ENCODE results near the gene ASTN1. TPM values are rescaled to one million over a fixed set of nuclear protein-coding genes. Genes with fewer than 3 reads are reported as not detected.

Gene ASTN1
- total and polyA plus RNA-seq, 2 of the 4 experiments (the other 2 are of a cell fraction), result under 0.01 to 0.07 TPM

DNA sequence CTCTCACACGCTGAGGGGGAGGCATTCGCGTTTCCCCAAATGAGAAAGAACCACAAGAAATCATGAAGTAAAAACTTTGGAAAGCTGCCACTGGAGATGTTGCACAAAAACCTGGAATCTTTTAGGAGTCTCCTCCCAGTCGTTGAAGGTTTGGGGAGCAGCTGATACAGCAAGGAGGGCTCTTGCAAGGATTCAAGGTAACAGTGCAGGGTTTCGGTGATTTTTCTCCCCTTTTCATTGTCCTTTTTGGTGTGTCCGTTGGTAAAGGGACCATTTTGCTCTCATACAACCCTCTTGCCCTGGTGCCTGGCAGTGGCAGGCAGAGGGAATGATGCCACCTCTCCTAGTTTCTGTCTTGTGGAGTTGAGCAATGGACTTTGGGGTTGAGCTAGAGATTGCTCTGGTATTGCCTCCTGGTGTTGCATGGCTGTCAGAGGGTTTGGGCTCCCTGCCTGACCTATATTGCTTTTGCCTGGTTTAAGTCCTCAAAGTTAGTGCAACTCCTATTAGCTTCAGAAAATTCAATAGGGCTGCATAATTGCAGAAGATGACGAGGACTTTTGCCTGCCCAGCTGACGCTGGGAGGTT is 7.1 kb upstream of the ASTN1 start:
- Histone ChIP-seq H2BK5ac (ENCODE audit: low read depth, low read length, poor library complexity, severe bottlenecking) (no peak overlapping the region), H3K18ac (ENCODE audit: low read depth, low read length) (no peak overlapping the region), H2BK120ac (ENCODE audit: low read depth, low read length) (no peak overlapping the region), H2AFZ (replicated peaks; ENCODE audit: low read length, poor library complexity) (no peak overlapping the region), H3K9me1 (ENCODE audit: insufficient read depth, low read length) (no peaks in the 10 kb centered on the region; the same call in 1 of the 2 replicates), H2AK9ac (replicated peaks; ENCODE audit: low read depth, low read length, poor library complexity) (no peak overlapping the region), H4K20me1 (ENCODE audit: insufficient read depth, low read length) (no peaks in the 10 kb centered on the region), H3K4ac (ENCODE audit: low read depth, low read length) (no peak overlapping the region), H2BK15ac (ENCODE audit: low read depth, low read length) (no peak overlapping the region), H4K91ac (ENCODE audit: insufficient read depth, low read depth, low read length) (no peak overlapping the region), H3K4me1 (ENCODE audit: control insufficient read depth, insufficient read depth, low read length) (no peaks in the 10 kb centered on the region), H3K14ac (replicated peaks; ENCODE audit: low read depth, low read length) (no peak overlapping the region), H3K4me3 (ENCODE audit: insufficient read depth, low read depth, low read length) (no peak overlapping the region), H3K27me3 (ENCODE audit: control insufficient read depth, insufficient read depth, low read length) (peaks cover 44% of the 10 kb centered on the region), H3K27ac (ENCODE audit: insufficient read depth, low read length) (no peak overlapping the region), H2BK20ac (ENCODE audit: low read depth, low read length) (no peak overlapping the region), H3K56ac (ENCODE audit: extremely low read depth, insufficient read depth, low read length) (no peak overlapping the region), H2AK5ac (ENCODE audit: low read depth, low read length) (no peak overlapping the region), H4K8ac (ENCODE audit: low read depth in 2 of 2, low read length in 2 of 2) (no peak overlapping the region), H3K9ac (ENCODE audit: low read depth, low read length) (no peak overlapping the region), H3K23ac (ENCODE audit: low read depth, low read length) (no peak overlapping the region), H3K36me3 (ENCODE audit: control insufficient read depth, insufficient read depth, low read length) (no peaks in the 10 kb centered on the region), H3K4me2 (ENCODE audit: low read depth, low read length) (no peak overlapping the region; the same call in 1 of the 2 replicates), H3K9me3 (ENCODE audit: control insufficient read depth, insufficient read depth, low read length) (no peaks in the 10 kb centered on the region), H4K5ac (ENCODE audit: low read depth, low read length) (no peak overlapping the region), H3K79me1 (ENCODE audit: low read depth in 1 of 2, low read length in 2 of 2) (no peaks in the 10 kb centered on the region)
- no TSS peak for BruUV-seq (replicated peaks)
- TF ChIP-seq CEBPB (IDR thresholded peaks at IDR 0.05; ENCODE audit: low read depth, low read length) (no peak), BHLHE40 (IDR thresholded peaks at IDR 0.05; ENCODE audit: low read depth, low read length) (no peak), RFX5 (IDR thresholded peaks at IDR 0.05; ENCODE audit: low read depth, low read length) (no peak), MAZ (IDR thresholded peaks at IDR 0.05; ENCODE audit: borderline replicate concordance, low read depth, low read length) (no peak), SMC3 (IDR thresholded peaks at IDR 0.05; ENCODE audit: low read depth, low read length) (no peak)
- no peak for DNase-seq
- dilution Hi-C loops (cut with HindIII; ENCODE audit: low sequenced_read_pairs, unreplicated experiment) (no loop called here), in situ Hi-C loops (cut with MboI; ENCODE audit: low sequenced_read_pairs) (no loop called here), intact Hi-C loops (cut with micrococcal nuclease) (no loop called here)
- WGBS, 2 experiments (ENCODE audit: extremely low coverage in 2 of 2, insufficient read length in 1 of 2), result 20% methylated on average over 1 of the region's 8 CpGs; no CpG with 5 or more reads in 1 of the 2 experiments
- CTCF ChIA-PET, result interaction anchor here (1.7 kb wide), 1 partner anchor 10 kb away, joined by 6 read pairs; no protein-coding TSS in a partner anchor
- POLR2A ChIA-PET (ENCODE audit: unreplicated experiment), result no interaction called here
- ATAC-seq (ENCODE audit: low read depth), result no peak

Data from IMR-90 (cell line).